Activated T-cell treated with anti-CD3 and anti-CD28 coated beads, Interleukin-2, amount 50 U/mL, for 72 hours (primary cell): ENCODE measurements around the gene CHAF1B. TPM values are rescaled to one million over a fixed set of nuclear protein-coding genes. Genes with fewer than 3 reads are reported as not detected.
"Not testable (repeated sequence)": the region's sequence is repeated elsewhere in the genome, so short reads cannot be mapped to it uniquely, and the experiment has no call there.

Experiments used
- ATAC-seq, 2 donors: fragments of 150-1000 bp; cut with Tn5 transposase; replicated peaks in 1 of 2; 2 replicates each; pipeline ENCODE4 v1.10.0; 2021; ENCODE audit warnings: moderate library complexity in 2 of 2, mild to moderate bottlenecking in 1 of 2
- DNase-seq, 2 donors: peaks; one replicate each; pipeline ENCODE4 v3.0.0; 2021 to 2022; ENCODE audit warnings: mixed read lengths in 1 of 2
- H3K27ac Mint-ChIP-seq: one replicate; pipeline ENCODE4 v1.8.0; 2022; ENCODE audit warnings: mild to moderate bottlenecking, moderate library complexity, mixed read lengths
- H3K27me3 Mint-ChIP-seq: one replicate; pipeline ENCODE4 v1.8.0; 2022; ENCODE audit warnings: low read depth, mixed read lengths
- H3K36me3 Mint-ChIP-seq, 2 donors: one replicate each; pipeline ENCODE4 v1.8.0; 2022; ENCODE audit warnings: mixed read lengths in 2 of 2, mild to moderate bottlenecking in 1 of 2; ENCODE audit not compliant: insufficient read depth in 2 of 2
- H3K4me1 Mint-ChIP-seq: one replicate; pipeline ENCODE4 v1.8.0; 2022; ENCODE audit warnings: low read depth, mixed read lengths
- H3K4me3 Mint-ChIP-seq, 2 donors: one replicate each; pipeline ENCODE4 v1.8.0; 2022; ENCODE audit warnings: mild to moderate bottlenecking in 2 of 2, mixed read lengths in 2 of 2, moderate library complexity in 2 of 2
- H3K9me3 Mint-ChIP-seq, 2 donors: one replicate each; pipeline ENCODE4 v1.8.0; 2022; ENCODE audit warnings: mixed read lengths in 2 of 2
- total RNA-seq, 2 donors: library from RNA; stranded (reverse); gene quantifications; one replicate each; pipeline ENCODE4 v1.2.3, GENCODE V29; 2022

Gene CHAF1B
- total RNA-seq, 2 donors from 2014 or later: 26.0 to 35.1 TPM

GRCh38 chr21:36396971-36397370 is 11.8 kb downstream of the CHAF1B start:
- Mint-ChIP-seq H3K27me3 (no peaks in the 10 kb centered on the region), H3K4me3 (no peak overlapping the region)
- DNase-seq: no peak

GRCh38 chr21:36397606-36398005 is 12.4 kb downstream of the CHAF1B start:
- ATAC-seq (no peak), DNase-seq (no peak)
- Mint-ChIP-seq H3K27ac (no peak overlapping the region), H3K27me3 (no peaks in the 10 kb centered on the region), H3K36me3 (peaks cover 8 to 49% of the 10 kb centered on the region in 2 donors), H3K4me3 (no peak overlapping the region), H3K9me3 (no peaks in the 10 kb centered on the region), H3K4me1 (no peaks in the 10 kb centered on the region)

More at GRCh38 chr21:36396971-36397370, 11.8 kb downstream of the CHAF1B start:
- Mint-ChIP-seq H3K4me1 (no peaks in the 10 kb centered on the region), H3K9me3 (no peaks in the 10 kb centered on the region), H3K36me3 (peaks cover 8 to 47% of the 10 kb centered on the region in 2 donors), H3K27ac (no peak overlapping the region)
- no peak for ATAC-seq

GRCh38 chr21:36399736-36400135 is 14.5 kb downstream of the CHAF1B start:
- not testable (repeated sequence) for H3K4me3 Mint-ChIP-seq, H3K27ac Mint-ChIP-seq, DNase-seq, H3K4me1 Mint-ChIP-seq, H3K27me3 Mint-ChIP-seq, H3K9me3 Mint-ChIP-seq, ATAC-seq
- H3K36me3 Mint-ChIP-seq: peaks cover 9 to 40% of the 10 kb centered on the region in 2 donors

GRCh38 chr21:36400719-36401118 is 15.5 kb downstream of the CHAF1B start:
- Mint-ChIP-seq H3K27me3 (no peaks in the 10 kb centered on the region), H3K27ac (no peak overlapping the region), H3K9me3 (no peaks in the 10 kb centered on the region), H3K4me3 (no peak overlapping the region), H3K4me1 (no peaks in the 10 kb centered on the region), H3K36me3 (peaks cover 9 to 39% of the 10 kb centered on the region in 2 donors)
- peak in 1 of 2 donors; percentile 63 for ATAC-seq
- DNase-seq: no peak

- no peak for DNase-seq
- H3K9me3 Mint-ChIP-seq: no peaks in the 10 kb centered on the region
- H3K4me1 Mint-ChIP-seq: no peaks in the 10 kb centered on the region
- no peak for ATAC-seq
- H3K4me3 Mint-ChIP-seq: no peak overlapping the region
- H3K27me3 Mint-ChIP-seq: no peaks in the 10 kb centered on the region
- no peak overlapping the region for H3K27ac Mint-ChIP-seq
- H3K36me3 Mint-ChIP-seq: peaks cover 9 to 37% of the 10 kb centered on the region in 2 donors
These were observed 17.1 kb downstream of the CHAF1B start for GRCh38 chr21:36402339-36402738.

GRCh38 chr21:36403713-36404112 is 18.5 kb downstream of the CHAF1B start:
- Mint-ChIP-seq H3K4me1 (no peaks in the 10 kb centered on the region), H3K27me3 (no peaks in the 10 kb centered on the region), H3K9me3 (no peaks in the 10 kb centered on the region), H3K36me3 (peaks cover 11 to 43% of the 10 kb centered on the region in 2 donors), H3K4me3 (no peak overlapping the region), H3K27ac (no peak overlapping the region)
- ATAC-seq: no peak
- DNase-seq: no peak

- DNase-seq (no peak), ATAC-seq (no peak)
- Mint-ChIP-seq H3K9me3 (no peaks in the 10 kb centered on the region), H3K4me3 (no peak overlapping the region), H3K27me3 (no peaks in the 10 kb centered on the region), H3K27ac (no peak overlapping the region), H3K4me1 (no peaks in the 10 kb centered on the region), H3K36me3 (peaks cover 16 to 46% of the 10 kb centered on the region in 2 donors)
These were observed 23.4 kb downstream of the CHAF1B start for GRCh38 chr21:36408568-36408967.

GRCh38 chr21:36411301-36411700 is 26.1 kb downstream of the CHAF1B start:
- H3K36me3 Mint-ChIP-seq: peaks cover 16 to 50% of the 10 kb centered on the region in 2 donors
- no peaks in the 10 kb centered on the region for H3K9me3 Mint-ChIP-seq
- no peak overlapping the region for H3K4me3 Mint-ChIP-seq
- DNase-seq (no peak), ATAC-seq (no peak)
- H3K27ac Mint-ChIP-seq: no peak overlapping the region
- H3K4me1 Mint-ChIP-seq: no peaks in the 10 kb centered on the region
- H3K27me3 Mint-ChIP-seq: no peaks in the 10 kb centered on the region

- Mint-ChIP-seq H3K27me3 (no peaks in the 10 kb centered on the region), H3K9me3 (no peaks in the 10 kb centered on the region)
- no peak for ATAC-seq
These were observed 27.7 kb downstream of the CHAF1B start for GRCh38 chr21:36412916-36413315.

GRCh38 chr21:36415375-36415774 is 30.2 kb downstream of the CHAF1B start:
- DNase-seq (no peak), ATAC-seq (no peak)
- Mint-ChIP-seq H3K27ac (no peak overlapping the region), H3K4me1 (no peaks in the 10 kb centered on the region), H3K27me3 (no peaks in the 10 kb centered on the region), H3K36me3 (peaks cover 9 to 30% of the 10 kb centered on the region in 2 donors), H3K9me3 (no peaks in the 10 kb centered on the region), H3K4me3 (no peak overlapping the region)

More at GRCh38 chr21:36412916-36413315, 27.7 kb downstream of the CHAF1B start:
- no peaks in the 10 kb centered on the region for H3K4me1 Mint-ChIP-seq
- no peak overlapping the region for H3K4me3 Mint-ChIP-seq
- H3K27ac Mint-ChIP-seq: no peak overlapping the region
- DNase-seq: no peak
- H3K36me3 Mint-ChIP-seq: peaks cover 12 to 47% of the 10 kb centered on the region in 2 donors

- H3K27ac Mint-ChIP-seq: no peak overlapping the region
- H3K36me3 Mint-ChIP-seq: peaks cover 2 to 10% of the 10 kb centered on the region in 2 donors
- H3K27me3 Mint-ChIP-seq: no peaks in the 10 kb centered on the region
- DNase-seq (no peak), ATAC-seq (no peak)
- H3K4me3 Mint-ChIP-seq: no peak overlapping the region
- peaks cover 5% of the 10 kb centered on the region for H3K4me1 Mint-ChIP-seq
- no peaks in the 10 kb centered on the region for H3K9me3 Mint-ChIP-seq
These were observed 34.0 kb downstream of the CHAF1B start for GRCh38 chr21:36419241-36419640.

GRCh38 chr21:36419996-36420395 is 34.8 kb downstream of the CHAF1B start:
- peak; percentile 46 to 51 for DNase-seq
- Mint-ChIP-seq H3K9me3 (no peaks in the 10 kb centered on the region), H3K27ac (no peak overlapping the region), H3K4me3 (no peak overlapping the region), H3K27me3 (no peaks in the 10 kb centered on the region), H3K4me1 (peaks cover 5% of the 10 kb centered on the region), H3K36me3 (peaks cover 2 to 8% of the 10 kb centered on the region in 2 donors)
- peak; percentile 56 to 67 for ATAC-seq

- H3K27me3 Mint-ChIP-seq: no peaks in the 10 kb centered on the region
These were observed 35.6 kb downstream of the CHAF1B start for GRCh38 chr21:36420571-36421339.

More at GRCh38 chr21:36420571-36421339, 35.6 kb downstream of the CHAF1B start:
- peaks cover 5% of the 10 kb centered on the region for H3K4me1 Mint-ChIP-seq
- peaks cover 2 to 8% of the 10 kb centered on the region in 2 donors for H3K36me3 Mint-ChIP-seq
- no peak overlapping the region for H3K4me3 Mint-ChIP-seq
- no peaks in the 10 kb centered on the region for H3K9me3 Mint-ChIP-seq
- ATAC-seq: no peak
- H3K27ac Mint-ChIP-seq: no peak overlapping the region
- DNase-seq: no peak
